ENCODE measurements around the gene RIBC1. TPM values are rescaled to one million over a fixed set of nuclear protein-coding genes. Genes with fewer than 3 reads are reported as not detected.

Gene RIBC1
- total RNA-seq, 1 donor: 0.43 TPM

- peak; percentile 73 for DNase-seq (ENCODE audit: low read depth)
- H3K4me3 ChIP-seq (ENCODE audit: low read depth, low read length): peak within 1 kb of the TSS; percentile 80
- TF ChIP-seq CTCF (IDR thresholded peaks at IDR 0.05; ENCODE audit: insufficient read depth, low read depth, low read length): no peak
Measured at GRCh38 chrX:53433651-53434639, 11.3 kb downstream of the RIBC1 start, which contains the start of gene HSD17B10. Gene HSD17B10 (minus strand): TSS chrX:53434370. CDS start chrX:53434345, 25 bp downstream.

GRCh38 chrX:53435997-53436396 lies 13.3 kb downstream of the RIBC1 start:
- peak; percentile 82 for TF ChIP-seq CTCF (IDR thresholded peaks at IDR 0.05; ENCODE audit: insufficient read depth, low read depth, low read length)
- no peak overlapping the region for H3K4me3 ChIP-seq (ENCODE audit: low read depth, low read length)
- DNase-seq (ENCODE audit: low read depth): peak; percentile 65

- no peak for DNase-seq (ENCODE audit: low read depth)
- no peak overlapping the region for H3K4me3 ChIP-seq (ENCODE audit: low read depth, low read length)
- no peak for TF ChIP-seq CTCF (IDR thresholded peaks at IDR 0.05; ENCODE audit: insufficient read depth, low read depth, low read length)
Measured at GRCh38 chrX:53437206-53437605, 14.5 kb downstream of the RIBC1 start.

GRCh38 chrX:53438174-53438831 lies 15.6 kb downstream of the RIBC1 start:
- no peak overlapping the region for H3K4me3 ChIP-seq (ENCODE audit: low read depth, low read length)
- TF ChIP-seq CTCF (IDR thresholded peaks at IDR 0.05; ENCODE audit: insufficient read depth, low read depth, low read length): no peak
- no peak for DNase-seq (ENCODE audit: low read depth)

- DNase-seq (ENCODE audit: low read depth): no peak
- TF ChIP-seq CTCF (IDR thresholded peaks at IDR 0.05; ENCODE audit: insufficient read depth, low read depth, low read length): no peak
- H3K4me3 ChIP-seq (ENCODE audit: low read depth, low read length): no peak overlapping the region
Measured at GRCh38 chrX:53438832-53439230, 16.2 kb downstream of the RIBC1 start.

- H3K4me3 ChIP-seq (ENCODE audit: low read depth, low read length): peak overlapping the region; percentile 52
- TF ChIP-seq CTCF (IDR thresholded peaks at IDR 0.05; ENCODE audit: insufficient read depth, low read depth, low read length): no peak
- DNase-seq (ENCODE audit: low read depth): no peak
Measured at GRCh38 chrX:53440101-53440500, 17.4 kb downstream of the RIBC1 start.

Data from fibroblast of villous mesenchyme (primary cell).